HG03064 (cell line): ENCODE measurements around the gene AIFM1.

Source experiments
- ATAC-seq: cut with Tn5 transposase; IDR thresholded peaks from one replicate; pipeline ENCODE4 v1.9.1; 2021; ENCODE audit warnings: low read depth; ENCODE audit not compliant: unreplicated experiment

Gene AIFM1

DNA sequence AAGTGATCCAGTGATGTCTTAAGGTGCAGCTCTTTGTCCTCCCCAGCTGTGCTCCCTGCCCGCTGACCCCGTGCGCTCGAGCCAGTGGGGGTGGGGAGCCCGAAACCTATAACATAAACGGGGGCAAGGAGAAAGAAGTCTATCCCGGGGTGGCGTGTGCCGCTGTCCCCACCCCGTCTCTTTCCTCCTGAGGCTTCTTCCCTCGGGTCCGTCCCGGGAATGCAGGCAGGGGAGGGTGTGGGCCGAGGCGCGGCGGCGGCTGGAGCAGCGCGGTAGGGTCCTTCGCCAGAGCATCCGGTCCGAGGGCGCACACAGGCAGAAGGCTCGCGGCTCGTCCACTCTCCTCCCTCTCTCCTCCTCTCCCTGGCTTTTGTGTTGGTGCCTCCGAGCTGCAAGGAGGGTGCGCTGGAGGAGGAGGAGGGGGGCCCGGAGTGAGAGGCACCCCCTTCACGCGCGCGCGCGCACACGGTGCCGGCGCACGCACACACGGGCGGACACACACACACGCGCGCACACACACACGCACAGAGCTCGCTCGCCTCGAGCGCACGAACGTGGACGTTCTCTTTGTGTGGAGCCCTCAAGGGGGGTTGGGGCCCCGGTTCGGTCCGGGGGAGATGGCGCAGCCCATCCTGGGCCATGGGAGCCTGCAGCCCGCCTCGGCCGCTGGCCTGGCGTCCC, 5.9 kb upstream of the AIFM1 start, which contains the start of gene RAB33A:
Gene RAB33A (plus strand): TSS at position 517 of the 681 bp plus-strand sequence. CDS start 101 bp downstream, at position 618.
- no peak for ATAC-seq

DNA sequence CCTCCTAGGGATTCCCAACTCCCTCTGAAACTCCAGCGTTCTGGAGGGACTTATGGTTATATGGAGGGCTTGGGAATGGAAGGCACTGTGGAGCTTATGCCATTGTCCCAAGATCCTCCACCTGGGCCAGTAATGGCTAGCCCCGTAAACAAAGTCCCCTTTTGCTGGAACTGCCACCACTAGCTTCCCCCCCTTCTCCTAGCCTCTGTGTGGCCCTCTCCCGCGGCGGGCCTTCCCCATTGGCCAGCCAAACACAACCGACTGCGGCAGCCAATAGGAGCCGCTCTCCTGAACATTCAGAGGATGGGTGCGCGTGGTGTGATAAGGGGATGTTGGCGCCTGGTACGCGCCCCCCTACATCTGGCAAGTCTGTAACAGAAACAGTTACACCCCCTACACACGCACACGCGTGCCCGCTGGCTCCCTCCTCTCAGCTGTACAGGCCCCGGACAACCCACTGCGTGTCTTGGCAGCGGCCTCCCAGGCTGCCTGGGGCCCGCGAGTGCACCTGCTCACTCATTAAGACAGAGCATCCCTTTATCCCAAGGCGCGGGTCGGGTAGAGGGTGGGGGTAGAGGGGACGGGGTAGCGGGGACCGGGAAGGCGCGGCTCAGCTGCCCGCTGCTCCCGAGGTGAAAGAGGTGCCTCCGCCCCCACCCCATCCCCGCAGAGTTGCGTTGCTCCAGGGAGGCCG, 5.3 kb upstream of the AIFM1 start:
- peak; percentile 59 for ATAC-seq

DNA sequence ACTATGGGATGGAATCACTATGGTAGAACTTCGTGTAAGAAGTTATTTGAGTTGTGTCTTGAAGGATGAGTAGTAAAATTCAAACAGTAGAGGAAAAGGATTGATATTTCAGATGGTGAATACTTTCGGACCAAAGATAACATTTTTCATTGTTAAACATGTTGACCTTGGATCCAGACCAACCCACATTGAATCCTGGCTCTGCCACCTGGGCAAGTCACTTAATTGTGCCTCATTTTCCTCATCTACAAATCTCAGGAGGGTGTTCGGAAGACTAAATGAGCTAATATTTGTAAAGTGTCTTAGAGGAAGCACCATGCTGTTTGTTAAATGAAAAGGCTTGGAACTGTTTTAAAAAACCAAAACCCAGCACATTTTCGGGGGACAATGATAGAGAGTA, 1.4 kb upstream of the AIFM1 start:
- no peak for ATAC-seq

DNA sequence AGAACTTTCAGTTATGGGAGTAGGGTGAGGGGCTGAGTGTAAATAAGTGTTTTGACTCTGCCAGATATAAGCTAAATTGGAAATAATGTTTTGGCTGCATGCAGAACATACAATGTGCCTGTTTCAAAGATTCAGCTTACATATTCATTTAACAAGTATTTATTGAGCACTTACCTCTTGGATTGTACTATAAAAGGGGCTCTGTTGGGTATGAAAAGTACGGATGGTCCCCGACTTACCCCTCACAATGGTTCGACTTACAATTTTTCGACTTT, 799 bp upstream of the AIFM1 start:
- ATAC-seq: no peak

DNA sequence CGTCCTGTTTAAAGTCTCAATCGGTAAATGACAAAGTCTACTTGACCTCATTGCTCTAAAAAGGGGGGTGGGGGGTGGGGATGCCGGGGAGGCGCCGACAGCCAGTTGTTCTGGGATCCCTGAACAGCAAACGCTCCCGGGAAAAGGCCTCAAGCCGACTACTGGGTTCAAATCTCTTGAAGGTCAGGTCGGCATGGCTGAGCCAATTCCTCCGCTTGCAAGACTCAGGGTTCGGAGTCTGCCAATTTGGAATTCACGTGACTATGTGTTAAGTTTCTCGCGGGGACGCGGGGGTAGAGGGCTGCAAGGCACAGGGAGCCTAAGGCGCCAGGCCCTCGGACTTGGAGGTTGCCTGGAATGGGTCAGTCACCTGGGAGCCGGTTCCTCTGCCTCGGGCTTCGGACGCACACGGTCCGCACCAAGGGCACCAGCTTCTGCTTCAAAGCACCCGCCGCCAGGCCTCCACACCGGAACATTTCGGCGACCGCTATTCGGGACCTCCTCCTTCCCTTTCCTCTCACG, 399 bp downstream of the AIFM1 start:
- ATAC-seq: no peak

DNA sequence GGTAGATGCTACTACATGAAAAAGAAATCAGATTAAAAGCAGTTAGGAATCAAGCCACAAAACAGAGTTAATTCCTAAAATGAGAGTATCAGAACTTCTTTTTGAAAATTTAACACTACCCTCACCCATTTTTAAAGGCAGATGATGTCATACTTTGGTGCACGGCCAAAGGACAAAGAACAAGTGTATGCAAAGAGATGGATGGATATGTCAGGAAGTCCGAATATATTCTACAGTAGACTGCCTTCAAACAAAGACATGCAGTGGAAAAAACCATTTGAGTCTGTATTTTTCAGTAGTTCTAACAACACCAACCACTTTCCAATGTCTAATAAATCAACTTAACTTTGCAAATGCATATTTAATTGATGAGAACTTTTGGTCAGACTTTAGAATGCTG, 2.2 kb downstream of the AIFM1 start:
- ATAC-seq: no peak

DNA sequence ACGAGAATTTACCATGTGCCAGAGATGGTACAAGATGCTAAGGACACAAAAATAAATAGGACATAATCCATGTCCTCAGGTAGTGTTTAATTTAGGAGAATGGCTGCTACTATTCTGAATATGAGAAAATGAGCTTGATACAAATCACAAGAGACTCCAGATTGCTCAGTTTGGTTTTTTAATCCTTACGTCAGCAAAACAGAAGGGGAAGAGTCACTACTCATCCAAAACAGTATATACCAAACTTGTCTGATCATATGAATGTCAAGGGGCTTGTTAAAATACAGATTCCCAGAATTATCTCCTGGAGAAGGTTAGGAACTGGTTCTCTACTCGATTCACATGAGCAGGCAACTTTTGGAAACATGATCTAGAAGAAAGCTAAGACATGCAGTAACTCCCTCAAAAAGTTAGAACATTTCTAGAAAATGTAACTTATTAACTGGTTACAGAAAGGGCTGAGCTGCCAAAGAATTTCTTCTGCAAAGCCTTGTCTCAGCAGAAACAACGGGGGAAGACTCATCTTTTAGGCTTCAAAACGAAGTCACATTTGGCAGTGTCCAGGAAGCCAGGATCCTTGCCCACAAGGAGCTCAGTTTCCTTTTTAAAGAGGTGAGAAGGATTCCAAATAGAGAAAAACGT, 3.4 kb downstream of the AIFM1 start:
- no peak for ATAC-seq

DNA sequence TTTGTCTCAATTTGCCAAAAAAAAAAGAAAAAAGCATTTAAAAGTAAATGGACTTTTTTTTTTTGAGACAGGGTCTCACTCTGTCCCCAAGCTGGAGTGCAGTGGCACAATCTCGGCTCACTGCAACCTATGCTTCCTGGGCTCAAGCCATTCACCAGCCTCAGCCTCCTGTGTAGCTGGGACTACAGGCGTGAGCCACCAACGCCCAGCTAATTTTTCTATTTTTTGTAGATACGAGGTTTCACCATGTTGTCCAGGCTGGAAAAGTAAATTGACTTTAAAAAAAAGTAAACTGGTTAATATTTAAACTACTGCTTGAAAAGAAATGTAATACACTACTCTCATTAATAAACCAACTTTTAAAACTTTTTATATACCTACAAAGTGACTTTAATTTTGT, 5.9 kb downstream of the AIFM1 start:
- ATAC-seq: no peak

DNA sequence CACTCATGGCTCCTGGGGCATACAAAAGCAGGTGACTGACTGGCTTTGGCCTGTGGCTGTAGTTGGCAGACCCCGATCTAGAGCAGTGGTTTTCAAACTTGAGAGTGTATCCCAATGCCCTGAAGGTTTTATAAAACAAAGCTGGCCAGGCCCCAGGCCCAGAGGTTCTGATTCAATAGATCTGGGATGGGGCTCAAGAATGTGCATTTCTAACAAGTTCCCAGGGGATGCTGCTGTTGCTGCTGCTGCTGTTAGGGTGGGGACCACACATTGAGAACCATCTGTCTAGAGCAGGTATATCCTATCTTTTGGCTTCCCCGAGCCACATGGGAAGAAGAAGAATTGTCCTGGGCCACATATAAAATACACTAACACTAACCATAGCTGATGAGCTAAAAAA, 7.3 kb downstream of the AIFM1 start:
- ATAC-seq: no peak

DNA sequence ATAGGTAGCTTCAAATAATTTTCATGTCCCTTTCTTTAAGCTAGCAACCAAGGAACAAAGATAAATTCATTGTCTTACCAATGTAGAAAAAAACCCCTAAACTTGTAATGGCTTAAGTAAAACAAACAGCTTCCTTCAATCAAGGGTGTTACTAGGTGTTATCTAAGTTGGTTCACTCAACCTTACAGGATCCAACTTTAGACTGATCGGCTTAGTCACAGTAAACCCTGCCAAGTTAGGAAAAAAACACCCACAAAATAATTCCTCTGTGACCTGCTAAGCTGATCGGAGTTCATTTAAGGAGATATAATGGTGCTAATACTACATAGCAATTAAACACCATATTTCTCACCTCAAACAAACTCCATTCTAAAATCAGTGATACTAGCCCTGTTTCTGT, 10.1 kb downstream of the AIFM1 start:
- no peak for ATAC-seq

DNA sequence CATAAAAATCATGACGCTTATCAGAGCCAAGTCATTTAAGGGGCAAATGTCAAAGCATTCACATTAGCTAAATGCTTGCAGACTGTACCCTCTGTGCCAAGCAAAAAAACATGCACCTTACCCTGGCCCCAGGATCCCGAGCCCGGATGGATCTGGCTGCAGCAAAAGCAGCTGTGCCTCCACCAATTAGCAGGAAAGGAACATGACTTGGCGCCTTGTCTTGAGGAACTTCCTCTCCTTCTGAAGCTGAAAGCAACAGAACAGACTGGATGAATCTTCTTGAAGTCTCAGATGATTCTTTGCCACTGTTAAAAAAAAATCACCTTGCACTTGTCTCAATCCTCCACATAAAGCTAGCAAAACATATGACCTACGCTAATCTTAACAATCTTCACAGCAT, 18.0 kb downstream of the AIFM1 start:
- ATAC-seq: no peak

DNA sequence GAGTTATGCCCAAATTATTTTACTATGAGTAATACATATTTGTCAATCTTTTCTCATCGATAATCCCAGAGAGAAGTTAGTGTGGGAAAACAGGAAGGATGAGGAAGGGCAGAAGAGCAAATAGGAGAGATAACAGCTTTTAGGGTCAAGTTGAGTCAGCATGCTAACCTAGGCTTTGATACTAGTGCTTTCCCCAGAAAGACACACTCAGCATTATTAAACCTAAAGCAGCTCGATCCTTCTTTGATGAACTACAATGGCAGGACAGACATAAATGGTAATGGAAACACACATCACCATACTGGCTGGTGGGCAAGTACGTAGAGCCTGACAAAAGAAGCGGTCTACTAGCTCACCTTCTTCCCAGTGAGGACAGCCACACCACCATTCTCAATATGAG, 20.5 kb downstream of the AIFM1 start:
- ATAC-seq: no peak

DNA sequence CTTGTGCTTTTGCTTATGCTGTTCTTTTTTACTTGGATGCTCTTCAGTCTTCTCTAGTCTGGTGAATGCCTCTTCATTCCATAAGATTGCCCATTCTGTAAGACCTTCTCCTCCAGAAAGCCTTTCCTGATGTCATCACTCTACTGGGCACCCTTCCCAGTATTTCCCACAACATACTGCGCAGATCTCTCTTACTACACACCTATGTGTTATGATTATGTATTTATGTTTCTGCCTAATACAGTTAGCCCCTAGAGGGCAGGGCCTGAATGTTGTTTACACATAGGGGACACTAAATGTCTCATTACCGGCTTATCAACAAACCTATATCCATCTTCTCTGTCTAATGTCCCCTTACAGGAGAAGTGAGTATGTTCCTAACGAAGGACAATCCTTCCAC, 21.1 kb downstream of the AIFM1 start:
- ATAC-seq: no peak

DNA sequence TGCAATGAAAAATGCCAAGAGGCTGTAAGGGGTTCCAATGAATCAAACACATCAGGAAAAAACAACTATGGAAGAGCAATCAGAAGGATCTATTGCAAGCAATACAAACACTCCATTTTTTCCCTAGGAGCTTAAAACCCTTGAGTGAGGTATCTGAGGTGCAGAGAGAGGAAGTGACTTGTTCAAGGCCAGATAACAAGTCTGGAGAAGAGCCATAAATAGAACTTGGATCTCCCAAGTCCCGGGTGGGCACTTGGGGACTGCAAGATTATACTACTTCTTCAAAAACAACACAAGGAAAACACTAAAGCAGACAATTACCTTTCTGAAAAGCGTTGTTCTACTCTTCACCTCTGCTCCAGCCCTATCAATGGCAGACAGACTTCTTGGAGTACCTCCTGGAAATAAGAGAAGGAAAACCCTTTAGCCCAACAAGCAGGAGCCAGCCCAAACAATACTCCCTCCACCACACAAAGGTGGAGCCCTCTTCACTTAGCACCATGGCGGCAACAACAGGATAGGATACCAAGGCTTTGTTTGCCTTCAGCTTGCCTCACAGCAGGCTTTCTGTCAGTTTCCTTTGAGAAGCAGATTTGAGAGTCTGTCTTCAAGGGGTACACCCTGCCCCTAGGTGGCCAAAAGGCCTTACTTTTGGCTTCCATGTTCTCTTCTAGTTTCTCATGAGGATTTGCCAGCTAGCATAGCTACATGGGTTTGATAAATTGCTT, 26.0 kb downstream of the AIFM1 start:
- ATAC-seq: no peak

DNA sequence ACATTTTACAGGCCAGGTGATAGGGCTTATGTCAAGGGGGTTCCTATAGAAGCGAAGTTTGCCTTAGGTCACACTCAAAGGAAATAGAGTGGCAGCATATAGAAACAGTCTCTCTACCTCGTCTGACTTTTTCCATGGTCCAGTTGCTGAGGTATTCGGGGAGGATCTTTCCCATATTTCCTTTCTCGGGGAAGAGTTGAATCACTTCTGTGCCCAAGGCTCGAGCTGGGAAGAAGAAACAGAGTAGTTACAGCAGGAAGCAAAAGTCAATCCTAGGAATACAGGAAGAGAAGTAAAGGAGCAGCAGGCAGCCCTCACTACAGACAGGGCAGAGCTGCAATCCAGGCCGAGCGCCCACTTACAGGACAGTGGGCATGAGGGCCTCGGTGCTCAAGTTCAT, 28.7 kb downstream of the AIFM1 start:
- ATAC-seq: no peak

DNA sequence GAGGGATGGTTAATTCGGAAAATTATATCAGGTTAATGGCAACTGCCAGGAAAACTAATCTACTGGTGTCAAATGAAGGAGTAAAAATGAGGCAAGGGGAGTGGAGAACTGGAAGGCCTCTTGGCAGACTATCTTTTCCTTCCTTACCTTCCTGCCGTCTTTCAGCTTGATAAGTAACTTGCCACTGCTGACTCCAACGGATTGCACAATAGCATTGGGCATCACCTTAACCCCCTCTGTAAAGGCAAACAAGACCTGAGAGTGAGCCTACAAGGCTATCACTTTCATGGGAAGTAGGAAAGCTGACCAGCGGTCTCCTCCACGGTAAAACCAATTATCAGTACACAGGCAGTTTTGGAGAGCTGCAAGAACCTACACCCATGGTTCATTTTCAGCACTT, 29.1 kb downstream of the AIFM1 start:
- ATAC-seq: no peak

DNA sequence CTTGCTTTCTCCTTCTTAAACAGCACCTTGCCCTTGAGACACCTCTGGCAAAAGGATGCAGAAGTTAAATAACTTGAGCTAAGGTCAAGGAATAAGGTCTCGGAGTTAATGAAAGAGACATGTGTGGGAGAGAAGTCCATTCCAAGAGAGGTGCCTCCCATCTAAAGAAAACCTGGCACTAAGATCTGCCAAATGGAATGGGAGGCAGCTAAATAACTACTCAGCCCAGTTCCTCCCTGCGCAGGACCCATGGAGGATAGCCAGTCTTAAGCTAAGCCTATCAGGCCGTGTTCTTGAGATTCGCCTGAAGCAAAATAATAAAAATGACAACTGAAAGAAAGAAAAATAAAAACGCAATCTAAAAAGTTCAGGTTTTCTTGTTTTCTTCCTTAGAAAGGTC, 34.7 kb downstream of the AIFM1 start:
- ATAC-seq: no peak

DNA sequence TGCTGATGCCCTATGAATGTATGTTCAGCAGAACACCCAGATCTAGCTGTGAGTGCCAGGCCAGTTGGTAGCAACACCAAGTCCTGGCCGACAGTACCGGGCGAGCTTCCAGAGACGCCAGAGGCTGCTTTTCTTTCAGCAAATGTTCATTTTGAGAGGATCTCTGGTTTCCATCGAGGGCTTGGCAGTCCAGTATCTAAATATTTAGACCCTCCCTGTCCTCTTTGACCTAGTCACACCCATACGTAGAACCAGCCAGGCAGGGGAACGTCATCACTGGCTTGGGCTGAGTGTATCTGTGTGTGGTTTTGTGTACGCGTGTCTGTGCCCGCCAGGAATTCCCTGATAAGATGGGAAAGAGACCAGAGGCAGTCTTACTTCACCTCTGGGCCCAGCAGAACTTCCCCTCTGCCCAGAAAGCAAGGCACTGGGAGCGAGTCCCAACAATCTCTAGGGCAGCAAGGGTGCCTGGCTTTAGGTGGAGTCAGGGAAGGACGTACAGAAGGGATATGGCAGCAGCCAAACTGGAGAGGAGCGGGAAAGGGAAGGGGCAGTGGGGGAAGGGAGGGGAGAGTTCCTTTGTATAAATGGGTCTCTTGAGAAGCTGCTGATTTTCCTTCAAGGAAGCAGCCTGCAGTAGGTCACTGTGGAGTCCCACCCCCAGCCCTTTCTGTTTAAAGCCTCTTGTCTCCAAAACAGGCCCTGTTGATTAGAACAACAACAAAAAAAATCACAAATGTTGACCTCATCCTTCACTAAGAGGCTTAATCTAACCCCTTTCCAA, 40.4 kb downstream of the AIFM1 start:
- ATAC-seq: no peak

DNA sequence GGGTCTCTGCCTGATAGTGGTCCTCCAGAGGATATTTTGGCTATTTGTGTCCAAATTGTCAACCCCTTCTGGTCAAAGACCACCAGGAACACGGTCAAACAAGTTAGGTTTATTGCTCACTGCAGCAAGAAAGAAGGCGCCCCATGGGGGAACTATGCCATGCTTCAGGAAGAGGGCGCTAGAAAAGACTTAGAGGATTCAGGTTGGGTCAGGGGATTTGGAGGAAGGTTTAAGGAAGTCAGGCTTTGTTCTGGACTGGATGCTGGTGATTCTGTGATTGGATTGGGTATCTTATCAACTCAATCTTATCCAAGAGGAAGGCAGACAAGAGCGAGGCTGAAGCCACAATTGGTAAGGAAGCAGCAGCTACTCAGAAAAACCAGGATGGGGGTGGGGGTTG, 41.1 kb downstream of the AIFM1 start:
- ATAC-seq: no peak

DNA sequence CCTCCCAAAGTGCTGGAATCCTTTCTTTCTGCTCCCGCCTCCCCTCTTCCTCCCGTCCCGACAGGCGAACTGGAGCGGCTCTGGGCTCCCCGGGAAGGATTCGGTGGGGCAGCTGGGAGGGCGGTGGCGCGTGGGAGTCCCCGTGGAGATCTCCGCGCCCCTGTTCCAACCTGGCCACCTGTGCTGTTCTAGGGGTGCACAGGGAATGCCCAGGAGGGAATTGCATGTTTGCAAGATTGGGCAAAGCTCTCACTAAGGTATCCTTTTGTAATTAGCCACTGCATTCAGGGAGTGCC, 44.2 kb downstream of the AIFM1 start:
- ATAC-seq: no peak
